ENCODE results near the gene ANKS6.

The ANKS6 gene

GRCh38 chr9:98747476-98747875 is 48.9 kb downstream of the ANKS6 start:
- CTCF ChIA-PET: interaction anchor here (2.7 to 3.6 kb wide), 2 partner anchors 28 to 432 kb away, joined by 9 to 23 read pairs; no protein-coding TSS in a partner anchor
- no peak for DNase-seq (ENCODE audit: low read depth, low spot score)
- no peak overlapping the region for H3K4me3 ChIP-seq (ENCODE audit: low read depth, low read length)
- TF ChIP-seq CTCF (IDR thresholded peaks at IDR 0.05; ENCODE audit: insufficient read depth, low read length, missing control alignments): no peak
- POLR2A ChIA-PET: no interaction called here

GRCh38 chr9:98745470-98745869 is 50.9 kb downstream of the ANKS6 start:
- CTCF ChIA-PET: interaction anchor here (1.3 to 3.6 kb wide), 3 partner anchors 30 to 430 kb away, joined by 4 to 23 read pairs (median 9); no protein-coding TSS in a partner anchor
- no peak overlapping the region for H3K4me3 ChIP-seq (ENCODE audit: low read depth, low read length)
- TF ChIP-seq CTCF (IDR thresholded peaks at IDR 0.05; ENCODE audit: insufficient read depth, low read length, missing control alignments): no peak
- no peak for DNase-seq (ENCODE audit: low read depth, low spot score)
- POLR2A ChIA-PET: no interaction called here

GRCh38 chr9:98743818-98744611 is 52.3 kb downstream of the ANKS6 start:
- ChIA-PET CTCF (interaction anchor here (1.3 to 3.6 kb wide), 2 partner anchors 31 to 47 kb away, joined by 4 to 23 read pairs; no protein-coding TSS in a partner anchor), POLR2A (interaction anchor here (0.7 kb wide), 1 partner anchor 418 kb away, joined by 3 read pairs; no protein-coding TSS in a partner anchor)
- DNase-seq (ENCODE audit: low read depth, low spot score): no peak
- no peak overlapping the region for H3K4me3 ChIP-seq (ENCODE audit: low read depth, low read length)
- no peak for TF ChIP-seq CTCF (IDR thresholded peaks at IDR 0.05; ENCODE audit: insufficient read depth, low read length, missing control alignments)

GRCh38 chr9:98743329-98743728 is 53.0 kb downstream of the ANKS6 start:
- POLR2A ChIA-PET: interaction anchor here (0.7 kb wide), 1 partner anchor 418 kb away, joined by 3 read pairs; no protein-coding TSS in a partner anchor
- TF ChIP-seq CTCF (IDR thresholded peaks at IDR 0.05; ENCODE audit: insufficient read depth, low read length, missing control alignments): no peak
- no peak overlapping the region for H3K4me3 ChIP-seq (ENCODE audit: low read depth, low read length)
- DNase-seq (ENCODE audit: low read depth, low spot score): no peak
- CTCF ChIA-PET: interaction anchor here (4.2 kb wide), 1 partner anchor 32 kb away, joined by 31 read pairs; no protein-coding TSS in a partner anchor

GRCh38 chr9:98742325-98743280 is 53.8 kb downstream of the ANKS6 start:
- ChIA-PET POLR2A (no interaction called here), CTCF (interaction anchor here (4.2 kb wide), 1 partner anchor 32 kb away, joined by 31 read pairs; no protein-coding TSS in a partner anchor)
- peak; percentile 4 for DNase-seq (ENCODE audit: low read depth, low spot score)
- no peak for TF ChIP-seq CTCF (IDR thresholded peaks at IDR 0.05; ENCODE audit: insufficient read depth, low read length, missing control alignments)
- H3K4me3 ChIP-seq (ENCODE audit: low read depth, low read length): no peak overlapping the region
